ENCODE measurements around the gene PPP1R1B.

Gene PPP1R1B

DNA sequence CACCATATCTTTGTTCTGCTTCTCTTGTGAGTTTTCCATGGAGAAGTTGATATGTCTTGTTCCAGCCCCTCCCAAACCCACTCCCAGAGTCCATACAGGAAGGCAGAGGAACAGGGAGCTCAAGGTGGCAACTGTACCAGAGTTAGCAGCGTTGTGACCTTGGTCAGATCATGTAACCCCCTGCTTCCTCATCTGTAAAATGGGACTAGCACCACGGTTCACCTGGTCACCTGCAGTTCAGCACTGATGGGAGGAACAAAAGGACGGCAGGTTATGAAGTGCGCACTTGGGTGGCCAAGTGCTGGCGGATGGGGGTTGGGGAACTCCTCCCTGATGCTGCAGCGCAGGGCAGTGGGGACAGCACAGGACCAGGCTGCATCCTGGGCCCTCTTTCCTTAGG lies 11.3 kb upstream of the PPP1R1B start:
- no peak for DNase-seq (ENCODE audit: low read depth)

DNA sequence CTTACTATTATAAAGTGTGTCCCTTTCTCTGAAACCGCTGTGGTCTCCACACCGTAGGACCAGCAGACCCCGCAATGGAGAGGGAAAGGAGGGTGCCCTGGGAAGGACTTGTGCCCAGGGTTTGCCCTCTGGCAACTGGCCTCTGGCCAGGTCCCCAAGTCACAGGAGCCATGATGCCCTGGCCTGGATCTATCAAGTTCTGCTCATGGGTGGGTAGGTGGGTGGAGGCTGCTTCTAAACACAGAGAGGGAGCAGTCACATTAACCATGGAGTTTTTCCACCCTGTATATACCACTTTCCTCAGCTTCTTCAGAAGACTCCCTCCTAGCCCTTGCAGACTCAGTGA lies 9.7 kb upstream of the PPP1R1B start:
- DNase-seq (ENCODE audit: low read depth) = no peak

DNA sequence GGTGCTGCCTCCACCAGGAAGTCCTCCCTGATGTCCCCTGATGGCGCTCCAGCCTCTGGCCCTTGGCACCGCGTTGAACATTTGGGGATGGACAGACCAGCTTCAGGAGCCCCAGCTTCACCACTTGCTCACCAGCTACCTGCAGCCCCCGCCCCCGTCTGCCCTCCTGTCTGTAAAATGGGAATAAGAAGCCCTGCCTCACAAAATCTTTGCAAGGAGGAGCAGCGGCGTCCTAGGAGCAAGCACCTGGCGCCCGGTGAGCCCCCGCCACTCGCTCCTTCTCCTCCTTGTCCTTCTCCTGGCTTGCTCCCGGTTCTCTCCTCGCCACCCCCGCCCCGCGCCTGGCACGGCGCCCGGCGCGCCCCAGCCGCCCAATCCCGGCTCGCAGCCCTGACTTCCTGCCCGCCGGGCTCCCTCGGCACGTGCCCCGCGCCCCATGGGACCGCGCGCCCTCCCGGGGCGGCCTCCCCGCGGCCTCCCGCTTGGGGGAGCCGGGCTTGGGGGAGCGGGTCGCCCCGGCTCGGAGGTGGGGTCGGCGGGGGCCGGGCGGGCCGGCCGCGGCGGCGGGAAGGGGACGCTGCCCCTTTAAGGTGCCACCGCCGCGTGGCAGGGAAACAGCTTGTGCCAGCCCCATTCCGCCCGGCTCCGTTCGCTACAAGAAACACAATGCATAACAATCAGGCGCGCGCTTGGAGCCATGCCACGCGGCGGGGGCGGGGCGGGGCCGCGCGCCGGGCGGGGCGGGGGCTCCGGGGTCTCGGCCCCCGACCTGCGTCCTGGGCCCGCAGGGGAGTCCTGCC lies 9.1 kb upstream of the PPP1R1B start:
- no peak for DNase-seq (ENCODE audit: low read depth)

- no peak for DNase-seq (ENCODE audit: low read depth)
These were observed 8.4 kb upstream of the PPP1R1B start for GRCh38 chr17:39618246-39618913.

DNA sequence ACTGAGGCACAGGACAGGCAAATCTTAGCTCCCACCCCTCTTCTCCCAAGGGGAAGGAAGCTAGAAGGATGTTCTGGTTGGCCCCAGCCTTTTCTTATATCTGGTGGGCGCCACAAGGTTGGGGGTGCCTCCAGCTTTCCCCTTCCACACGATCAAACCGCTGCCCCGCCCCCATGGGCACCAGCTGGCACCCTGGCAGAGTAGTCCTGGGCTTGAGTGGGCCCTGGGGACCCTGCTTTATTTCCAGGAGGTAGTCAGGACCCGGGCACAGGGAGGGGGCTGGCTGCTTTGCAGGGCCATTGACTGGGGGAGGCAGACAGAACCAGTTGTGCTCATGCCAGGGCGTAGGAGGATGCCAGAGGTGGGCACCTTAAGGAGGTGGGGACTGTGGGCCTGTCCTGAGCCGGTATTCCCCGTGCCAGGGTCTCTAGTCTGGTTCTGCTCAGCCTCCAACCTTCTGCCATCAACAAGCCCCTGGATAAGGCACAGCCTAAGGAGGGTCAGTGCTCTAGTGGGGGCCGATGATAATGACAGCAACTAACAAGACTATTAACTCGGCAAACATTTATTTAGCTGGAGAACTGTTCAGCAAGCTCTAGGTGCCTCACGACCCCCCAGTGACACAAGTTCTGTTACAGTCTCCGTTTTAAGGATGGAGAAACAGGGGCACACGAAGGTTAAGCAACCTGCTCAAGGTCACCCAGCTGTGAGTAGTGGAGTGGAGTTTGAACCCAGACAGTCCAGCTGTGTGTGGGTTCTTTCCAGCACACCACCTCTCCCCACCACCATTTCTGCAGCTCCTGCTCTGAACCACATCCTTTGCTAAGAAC lies 7.6 kb upstream of the PPP1R1B start:
- no peak for DNase-seq (ENCODE audit: low read depth)

DNA sequence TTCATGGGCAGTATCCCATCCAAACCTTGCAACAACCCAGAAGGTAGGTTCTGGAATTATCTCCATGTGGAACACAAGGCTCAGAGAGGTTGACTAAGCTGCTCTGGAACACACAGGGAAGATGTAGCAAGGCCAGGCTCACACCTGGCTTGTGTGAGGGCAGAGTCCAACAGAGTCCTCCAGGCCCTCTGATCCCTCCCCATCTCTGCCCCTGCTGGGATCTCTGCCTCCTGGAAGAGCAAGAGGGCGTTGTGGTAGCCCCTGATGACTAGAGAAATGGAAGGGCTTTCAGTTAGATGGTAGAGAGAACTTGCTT lies 7.0 kb upstream of the PPP1R1B start:
- DNase-seq (ENCODE audit: low read depth) = no peak

DNA sequence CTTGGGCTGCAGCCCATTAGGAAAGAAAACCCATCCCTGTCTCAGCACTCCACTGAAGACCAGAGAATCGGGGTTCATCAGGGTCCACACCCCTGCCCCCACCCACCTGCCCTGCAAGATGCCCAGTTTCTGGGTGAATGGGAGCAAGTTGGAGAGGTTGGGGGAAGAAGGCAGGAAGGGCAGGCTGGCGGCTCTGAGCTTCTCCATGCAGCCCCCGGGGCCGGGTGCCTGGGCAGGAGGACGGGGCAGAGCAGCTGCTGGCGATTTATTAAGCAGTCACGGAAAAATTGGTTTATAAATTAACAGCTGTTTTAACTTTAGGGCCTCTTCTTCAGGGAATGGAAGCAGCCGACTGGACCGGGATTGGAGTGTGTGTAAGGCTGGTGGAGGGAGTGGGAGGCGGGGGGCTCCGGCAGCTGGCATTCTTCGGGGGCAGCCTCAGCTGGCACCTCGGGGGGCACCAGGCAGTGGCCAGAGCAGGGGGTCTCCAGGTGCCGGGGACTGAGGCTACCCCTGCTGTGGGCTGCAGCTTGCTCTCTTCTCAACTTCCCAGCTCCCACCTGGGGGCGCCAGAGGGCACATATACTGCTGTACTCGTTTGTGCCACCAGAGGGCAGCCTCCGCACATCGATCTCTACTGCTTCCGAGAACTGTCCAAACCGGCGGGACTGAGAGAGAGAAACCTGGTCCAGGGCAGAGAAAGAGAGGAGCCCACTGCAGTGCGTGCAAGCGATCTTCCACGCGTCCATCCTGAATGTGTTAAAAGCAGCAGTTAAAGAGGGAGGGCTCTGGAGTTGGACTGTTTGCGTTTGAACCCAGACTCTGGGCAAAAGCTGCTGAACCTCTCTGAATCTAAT lies 5.0 kb upstream of the PPP1R1B start:
- DNase-seq (ENCODE audit: low read depth) = no peak

DNA sequence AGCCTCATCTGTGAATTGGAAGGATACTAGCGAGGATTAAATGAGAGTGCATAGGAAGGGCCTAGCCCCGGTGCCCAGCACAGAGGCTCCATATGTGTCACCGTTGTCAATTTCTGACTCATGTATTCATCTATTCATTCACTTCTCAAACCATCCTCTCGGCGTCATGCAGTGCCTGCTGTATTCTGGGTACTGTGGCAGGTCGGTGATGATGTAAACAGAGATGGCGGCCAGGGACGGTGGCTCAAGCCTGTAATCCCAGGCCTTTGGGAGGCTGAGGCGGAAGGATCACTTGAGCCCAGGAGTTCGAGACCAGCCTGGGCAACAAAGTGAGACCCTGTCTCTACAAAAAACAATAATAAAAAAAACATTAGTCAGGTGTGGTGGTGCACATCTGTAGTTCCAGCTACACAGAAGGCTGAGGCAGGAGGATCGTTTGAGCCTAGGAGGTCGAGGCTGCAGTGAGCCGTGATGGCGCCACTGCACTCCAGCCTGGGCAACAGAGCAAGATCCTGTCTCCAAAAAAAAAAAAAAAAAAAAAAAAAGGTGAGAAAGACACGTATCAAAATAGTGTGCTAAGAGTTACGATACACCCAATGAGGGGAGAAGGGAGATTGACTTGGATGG lies 4.3 kb upstream of the PPP1R1B start:
- DNase-seq (ENCODE audit: low read depth) = no peak

DNA sequence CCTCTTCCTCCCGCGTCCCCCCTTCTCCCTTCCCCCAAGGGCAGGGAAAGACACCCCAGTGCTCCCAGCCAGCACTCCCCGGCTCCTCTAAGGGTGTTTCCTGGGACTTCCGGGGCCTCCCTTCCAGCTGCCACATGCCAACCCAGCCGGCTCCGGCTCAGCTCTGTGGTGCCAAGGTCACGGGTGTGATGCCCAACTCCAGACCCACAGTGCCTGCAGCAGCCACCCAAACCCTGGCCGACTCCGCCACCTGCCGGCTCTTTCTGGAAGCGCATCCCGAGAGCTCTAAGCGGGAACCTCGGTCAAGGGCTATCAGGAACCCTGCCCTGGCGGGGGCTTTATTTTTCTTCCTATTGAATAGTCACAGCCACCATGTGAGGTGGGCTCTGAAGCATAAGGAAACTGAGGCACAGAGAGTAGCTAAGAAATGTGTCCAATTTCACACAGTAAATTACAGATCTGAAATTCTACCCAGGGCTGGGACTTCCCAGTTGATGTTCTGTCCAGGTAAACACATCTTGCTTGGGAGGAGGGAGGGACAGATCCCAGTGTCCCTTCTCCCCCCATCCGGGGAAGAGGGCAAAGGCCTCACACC lies 3.3 kb upstream of the PPP1R1B start:
- DNase-seq (ENCODE audit: low read depth) = no peak

DNA sequence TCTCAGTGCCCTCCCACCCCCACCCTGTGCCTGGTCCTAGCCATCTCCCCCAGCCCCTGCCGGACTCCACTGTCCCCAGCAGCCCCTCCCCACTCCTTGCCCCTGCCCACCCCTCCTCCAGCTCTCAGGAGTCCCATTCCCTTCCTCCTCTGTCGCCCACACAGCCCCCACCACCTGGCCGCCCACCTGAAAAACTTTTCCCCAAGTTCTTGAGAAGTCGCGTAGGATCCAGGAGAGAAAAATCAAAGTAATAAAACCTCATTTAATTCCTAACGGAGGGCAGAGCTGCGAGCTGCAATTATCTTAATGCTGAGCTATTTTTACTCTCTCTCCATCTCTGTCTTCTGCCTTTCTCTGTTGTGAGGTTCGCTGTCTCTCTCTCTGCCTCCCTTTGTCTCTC lies 2.4 kb upstream of the PPP1R1B start:
- DNase-seq (ENCODE audit: low read depth) = no peak

DNA sequence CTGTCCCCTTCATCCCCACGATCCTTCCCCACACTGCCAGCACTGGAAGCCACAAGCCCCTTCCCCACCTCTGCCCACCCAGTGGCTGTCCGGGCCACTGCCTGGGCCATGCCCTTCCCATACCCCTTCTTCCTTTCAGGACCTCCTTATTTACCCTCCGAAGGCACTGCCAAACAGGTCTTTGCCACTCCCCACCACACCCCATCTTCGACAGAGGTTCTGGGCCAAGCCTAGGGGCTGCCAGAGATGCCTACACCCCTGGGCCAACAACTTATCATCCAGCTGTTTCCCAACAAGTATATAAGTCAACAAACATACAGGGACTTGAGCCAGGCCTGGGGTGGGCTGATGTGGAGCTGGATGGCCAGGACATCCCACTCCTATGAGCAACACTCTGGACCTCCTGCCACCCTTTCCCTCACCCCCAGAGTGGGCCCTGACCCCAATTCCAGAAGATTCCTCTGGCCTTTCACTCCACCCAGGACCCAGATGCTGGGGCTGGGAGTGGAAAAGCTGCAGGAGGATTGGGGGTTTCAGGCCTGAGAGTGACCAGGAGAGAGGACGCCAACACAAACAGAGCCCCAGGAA lies 1.5 kb upstream of the PPP1R1B start:
- no peak for DNase-seq (ENCODE audit: low read depth)

DNA sequence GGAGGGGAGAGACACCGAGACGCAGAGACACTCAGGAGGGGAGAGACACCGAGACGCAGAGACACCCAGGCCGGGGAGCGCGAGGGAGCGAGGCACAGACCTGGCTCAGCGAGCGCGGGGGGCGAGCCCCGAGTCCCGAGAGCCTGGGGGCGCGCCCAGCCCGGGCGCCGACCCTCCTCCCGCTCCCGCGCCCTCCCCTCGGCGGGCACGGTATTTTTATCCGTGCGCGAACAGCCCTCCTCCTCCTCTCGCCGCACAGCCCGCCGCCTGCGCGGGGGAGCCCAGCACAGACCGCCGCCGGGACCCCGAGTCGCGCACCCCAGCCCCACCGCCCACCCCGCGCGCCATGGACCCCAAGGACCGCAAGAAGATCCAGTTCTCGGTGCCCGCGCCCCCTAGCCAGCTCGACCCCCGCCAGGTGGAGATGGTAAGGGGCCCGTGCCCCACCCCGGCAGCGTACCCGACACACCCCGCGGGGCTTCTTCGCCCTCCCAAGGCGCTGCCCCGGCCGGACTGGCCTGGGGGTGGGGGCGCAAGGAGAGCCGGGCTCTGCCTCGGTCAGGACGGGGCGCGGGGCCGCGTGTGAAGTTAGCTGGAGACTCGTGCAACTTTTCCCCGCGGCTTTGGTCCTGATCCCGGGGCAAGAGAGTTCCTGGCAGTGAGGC lies 427 bp downstream of the PPP1R1B start:
- no peak for DNase-seq (ENCODE audit: low read depth)

- DNase-seq (ENCODE audit: low read depth) = no peak
These were observed 1.2 kb downstream of the PPP1R1B start for GRCh38 chr17:39627712-39628516.

- DNase-seq (ENCODE audit: low read depth) = no peak
These were observed 2.1 kb downstream of the PPP1R1B start for GRCh38 chr17:39628655-39629493.

DNA sequence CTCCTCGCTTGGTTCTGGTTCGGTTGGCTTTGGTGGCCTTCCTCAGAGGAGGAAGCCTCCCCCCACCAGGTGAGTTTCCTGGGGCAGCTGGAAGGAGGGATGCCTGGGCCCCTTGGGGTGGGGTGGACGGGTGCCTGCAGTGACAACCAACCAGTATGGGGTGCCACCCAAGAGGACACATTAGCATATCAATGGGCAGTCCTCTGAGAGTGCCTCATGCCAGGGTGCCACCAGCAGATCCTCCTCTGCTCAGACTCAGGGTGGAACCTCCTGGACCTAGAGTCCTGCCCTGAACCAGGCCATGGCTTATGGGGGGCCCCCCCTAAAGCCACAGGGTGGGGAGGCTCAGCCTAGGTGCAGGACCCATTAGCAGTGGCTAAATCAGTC lies 2.7 kb downstream of the PPP1R1B start:
- no peak for DNase-seq (ENCODE audit: low read depth)

DNA sequence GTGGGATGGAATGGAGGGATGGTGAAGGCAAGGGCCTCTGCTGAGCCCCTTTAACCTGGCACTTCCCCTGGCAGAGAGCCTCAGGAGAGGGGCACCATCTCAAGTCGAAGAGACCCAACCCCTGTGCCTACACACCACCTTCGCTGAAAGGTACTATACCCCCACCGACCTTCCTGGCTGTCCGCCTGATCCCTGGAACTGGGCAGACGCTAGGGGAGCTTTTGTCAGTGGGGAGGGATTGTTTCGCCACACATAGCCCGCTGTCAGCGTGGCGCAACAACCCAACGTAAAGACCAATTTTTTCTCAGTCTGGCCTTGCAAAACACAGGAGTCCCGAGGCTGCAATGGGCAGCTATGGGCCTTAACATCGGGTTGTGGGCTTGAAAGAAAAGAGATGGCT lies 3.1 kb downstream of the PPP1R1B start:
- no peak for DNase-seq (ENCODE audit: low read depth)

DNA sequence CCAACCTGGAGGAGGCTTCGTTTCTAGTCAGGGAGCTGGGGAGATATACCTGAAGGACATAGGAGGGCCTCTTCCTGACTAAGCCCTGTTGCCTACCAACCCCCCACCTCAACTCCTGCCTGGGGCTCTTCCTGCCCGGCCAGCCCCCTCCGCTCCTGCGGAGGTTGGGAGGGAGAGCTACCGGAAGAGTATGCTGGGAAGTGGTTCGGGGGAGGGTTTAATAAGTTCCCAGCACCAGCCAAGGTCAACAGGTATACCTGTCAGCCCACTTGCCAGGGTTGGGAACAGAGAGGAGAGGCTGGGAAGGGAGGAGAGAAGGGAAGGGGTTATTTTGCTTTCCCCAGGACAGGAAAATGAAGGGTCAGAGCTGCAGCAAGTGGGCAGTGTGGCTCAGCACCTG lies 4.7 kb downstream of the PPP1R1B start:
- DNase-seq (ENCODE audit: low read depth) = no peak

GRCh38 chr17:39632153-39632941 lies 5.6 kb downstream of the PPP1R1B start:
- DNase-seq (ENCODE audit: low read depth) = no peak
